ENCODE results near the gene LIME1. TPM values are rescaled to one million over a fixed set of nuclear protein-coding genes. Genes with fewer than 3 reads are reported as not detected.

LIME1 gene
- total RNA-seq, 4 donors from 2014 or later = 12.2 to 36.5 (median 16.9) TPM

GRCh38 chr20:63777614-63778013, 41.1 kb downstream of the LIME1 start:
- no peak overlapping the region for H3K27ac ChIP-seq
- WGBS = 96% methylated on average over 13 of the region's 13 CpGs
- H3K36me3 ChIP-seq = no peaks in the 10 kb centered on the region
- H3K27me3 ChIP-seq = no peaks in the 10 kb centered on the region
- peaks cover 22% of the 10 kb centered on the region for H3K4me1 ChIP-seq
- no peaks in the 10 kb centered on the region for H3K9me3 ChIP-seq
- no peak overlapping the region for H3K4me3 ChIP-seq
- no peak for DNase-seq (ENCODE audit: low spot score in 2 of 2)
- TF ChIP-seq POLR2AphosphoS5 (IDR thresholded peaks at IDR 0.05) = no peak
- TF ChIP-seq POLR2A (IDR thresholded peaks at IDR 0.05) = no peak
- TF ChIP-seq CTCF (IDR thresholded peaks at IDR 0.05) = no peak
- no peak for TF ChIP-seq EP300 (IDR thresholded peaks at IDR 0.05)

DNA sequence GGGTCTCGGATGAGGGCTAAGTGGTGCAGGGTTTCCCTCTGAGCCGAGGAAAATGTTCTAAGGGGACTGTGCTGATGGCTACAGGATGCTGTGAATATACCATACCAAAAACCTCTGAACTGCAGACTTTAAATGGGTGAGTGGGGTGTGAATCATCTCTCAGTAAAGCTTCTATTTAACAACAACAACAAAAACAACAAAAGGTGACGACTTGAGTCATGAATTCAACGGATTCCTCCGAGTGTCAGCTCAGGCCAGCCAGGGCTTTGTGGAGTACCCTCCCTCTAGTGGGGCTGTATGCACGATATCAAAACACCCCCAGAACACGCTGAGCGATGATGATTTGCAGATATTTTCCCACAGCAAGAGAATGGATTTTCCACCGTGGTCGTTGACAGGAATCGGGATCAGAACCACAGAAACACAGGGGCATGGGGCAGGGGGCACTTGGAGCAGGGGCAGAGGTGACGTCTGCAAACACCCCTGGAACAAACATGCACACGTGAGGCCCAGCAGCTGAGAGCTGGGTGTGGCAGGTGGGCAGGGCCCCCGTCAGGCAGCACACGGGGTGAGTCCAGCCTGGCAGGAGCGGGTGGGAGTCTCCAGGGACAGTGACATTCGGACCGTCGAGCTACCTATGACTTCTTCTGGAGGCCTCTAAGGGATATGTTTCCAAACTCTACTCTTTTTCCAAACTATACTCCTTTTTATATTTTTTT, 41.7 kb downstream of the LIME1 start:
- TF ChIP-seq POLR2A (IDR thresholded peaks at IDR 0.05) = no peak
- TF ChIP-seq CTCF (IDR thresholded peaks at IDR 0.05) = no peak
- TF ChIP-seq POLR2AphosphoS5 (IDR thresholded peaks at IDR 0.05) = no peak
- no peak for TF ChIP-seq EP300 (IDR thresholded peaks at IDR 0.05)
- DNase-seq (ENCODE audit: low spot score in 2 of 2) = no peak
- Histone ChIP-seq H3K27me3 (no peaks in the 10 kb centered on the region), H3K4me3 (no peak overlapping the region), H3K36me3 (no peaks in the 10 kb centered on the region), H3K27ac (no peak overlapping the region), H3K9me3 (no peaks in the 10 kb centered on the region), H3K4me1 (peaks cover 16% of the 10 kb centered on the region)
- WGBS = 66% methylated on average over 18 of the region's 19 CpGs

DNA sequence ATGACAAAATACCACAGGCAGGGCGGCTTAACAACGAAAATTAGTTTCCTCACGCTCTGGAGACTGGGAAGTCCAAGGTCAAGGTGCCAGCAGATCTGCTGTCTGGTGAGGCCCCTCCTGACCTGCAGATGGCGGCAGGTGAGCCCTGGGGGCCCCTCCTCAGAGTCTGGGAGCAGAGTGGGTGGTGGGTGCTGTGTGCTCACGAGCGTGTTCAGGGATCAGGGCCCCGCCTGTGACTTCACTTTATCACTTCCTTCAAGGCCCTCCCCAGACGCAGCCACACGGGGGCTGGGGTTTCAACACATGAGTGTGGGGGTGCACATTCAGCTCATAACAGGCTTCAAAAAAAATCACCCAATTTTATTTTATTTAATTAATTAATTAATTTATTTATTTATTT, 42.4 kb downstream of the LIME1 start:
- Histone ChIP-seq H3K27me3 (no peaks in the 10 kb centered on the region), H3K4me3 (no peak overlapping the region), H3K9me3 (no peaks in the 10 kb centered on the region), H3K27ac (no peak overlapping the region), H3K36me3 (no peaks in the 10 kb centered on the region), H3K4me1 (peaks cover 12% of the 10 kb centered on the region)
- WGBS = 90% methylated on average over 9 of the region's 9 CpGs
- TF ChIP-seq CTCF (IDR thresholded peaks at IDR 0.05) = no peak
- TF ChIP-seq POLR2A (IDR thresholded peaks at IDR 0.05) = no peak
- no peak for TF ChIP-seq EP300 (IDR thresholded peaks at IDR 0.05)
- DNase-seq (ENCODE audit: low spot score in 2 of 2) = no peak

GRCh38 chr20:63781181-63781580, 44.7 kb downstream of the LIME1 start:
- no peaks in the 10 kb centered on the region for H3K9me3 ChIP-seq
- no peaks in the 10 kb centered on the region for H3K36me3 ChIP-seq
- no peaks in the 10 kb centered on the region for H3K4me1 ChIP-seq
- H3K4me3 ChIP-seq = no peak overlapping the region
- TF ChIP-seq EP300 (IDR thresholded peaks at IDR 0.05) (no peak), POLR2A (IDR thresholded peaks at IDR 0.05) (no peak), CTCF (IDR thresholded peaks at IDR 0.05) (no peak), POLR2AphosphoS5 (IDR thresholded peaks at IDR 0.05) (no peak)
- 86% methylated on average over 14 of the region's 14 CpGs for WGBS
- H3K27ac ChIP-seq = no peak overlapping the region
- DNase-seq (ENCODE audit: low spot score in 2 of 2) = no peak
- H3K27me3 ChIP-seq = no peaks in the 10 kb centered on the region

- DNase-seq (ENCODE audit: low spot score in 2 of 2) = no peak
- Histone ChIP-seq H3K27ac (no peak overlapping the region), H3K36me3 (no peaks in the 10 kb centered on the region), H3K27me3 (no peaks in the 10 kb centered on the region), H3K4me1 (no peaks in the 10 kb centered on the region), H3K4me3 (no peak overlapping the region), H3K9me3 (no peaks in the 10 kb centered on the region)
- WGBS = 77% methylated on average over 17 of the region's 18 CpGs
- TF ChIP-seq CTCF (IDR thresholded peaks at IDR 0.05) = no peak
- TF ChIP-seq POLR2AphosphoS5 (IDR thresholded peaks at IDR 0.05) = no peak
- no peak for TF ChIP-seq POLR2A (IDR thresholded peaks at IDR 0.05)
- no peak for TF ChIP-seq EP300 (IDR thresholded peaks at IDR 0.05)
Observed at GRCh38 chr20:63782051-63782471, 45.6 kb downstream of the LIME1 start.

Measured in suprapubic skin (tissue), 4 donors.